Stimulated activated CD4-positive, alpha-beta T cell treated with anti-CD3 and anti-CD28 coated beads, Interleukin-2, amount 100 ng/mL, for 24 hours (primary cell): Measurements from ENCODE around the gene BASP1.

ENCODE experiments used
- DNase-seq, 2 donors: peaks; one replicate each; pipeline ENCODE4 v3.0.0-alpha.2; 2020

Gene BASP1

GRCh38 chr5:17192191-17192590 lies 25.2 kb upstream of the BASP1 start:
- no peak for DNase-seq

- DNase-seq: no peak
These were observed 21.4 kb upstream of the BASP1 start for GRCh38 chr5:17196024-17196423.

GRCh38 chr5:17196697-17197096 lies 20.7 kb upstream of the BASP1 start:
- DNase-seq: no peak

- DNase-seq: no peak
These were observed 13.9 kb upstream of the BASP1 start for GRCh38 chr5:17203329-17204132.

- DNase-seq: no peak
These were observed 13.3 kb upstream of the BASP1 start for GRCh38 chr5:17204133-17204489.

GRCh38 chr5:17206021-17206420 lies 11.4 kb upstream of the BASP1 start:
- DNase-seq: no peak

GRCh38 chr5:17212191-17212590 lies 5.2 kb upstream of the BASP1 start:
- DNase-seq: no peak

GRCh38 chr5:17212996-17213395 lies 4.4 kb upstream of the BASP1 start:
- no peak for DNase-seq

GRCh38 chr5:17213938-17214337 lies 3.5 kb upstream of the BASP1 start:
- DNase-seq: no peak

- no peak for DNase-seq
These were observed 2.5 kb upstream of the BASP1 start for GRCh38 chr5:17214893-17215292.

- DNase-seq: no peak
These were observed 2.1 kb upstream of the BASP1 start for GRCh38 chr5:17215361-17215760.

- DNase-seq: peak; percentile 45 to 69
These were observed 1.1 kb upstream of the BASP1 start for GRCh38 chr5:17216176-17216973.

GRCh38 chr5:17216974-17217492 lies 398 bp upstream of the BASP1 start:
- no peak for DNase-seq

GRCh38 chr5:17218353-17219005 lies 1.0 kb downstream of the BASP1 start:
- DNase-seq: no peak

- no peak for DNase-seq
These were observed 1.6 kb downstream of the BASP1 start for GRCh38 chr5:17219006-17219422.

GRCh38 chr5:17219469-17219868 lies 2.0 kb downstream of the BASP1 start:
- DNase-seq: no peak

GRCh38 chr5:17219992-17220391 lies 2.6 kb downstream of the BASP1 start:
- no peak for DNase-seq

GRCh38 chr5:17220469-17220868 lies 3.0 kb downstream of the BASP1 start:
- no peak for DNase-seq

GRCh38 chr5:17221843-17222636 lies 4.6 kb downstream of the BASP1 start:
- no peak for DNase-seq

- DNase-seq: no peak
These were observed 5.2 kb downstream of the BASP1 start for GRCh38 chr5:17222664-17223063.

GRCh38 chr5:17223367-17224185 lies 6.1 kb downstream of the BASP1 start:
- DNase-seq: no peak
